ENCODE results near the gene TAF4.

- no peak for TF ChIP-seq CTCF (IDR thresholded peaks at IDR 0.05)
- no peak for TF ChIP-seq POLR2AphosphoS5 (IDR thresholded peaks at IDR 0.05; ENCODE audit: low read depth, low read length)
Observed at GRCh38 chr20:62043131-62043914, 22.4 kb downstream of the TAF4 start.

Data from Panc1 (cell line).